Gastroesophageal sphincter (tissue), 4 donors: Measurements from ENCODE around the gene COL2A1. TPM values are rescaled to one million over a fixed set of nuclear protein-coding genes. Genes with fewer than 3 reads are reported as not detected.

Experiments
- ATAC-seq: fragments of 150-250 bp; one replicate; pipeline ENCODE4 v1.9.1; 2016; ENCODE audit warnings: mild to moderate bottlenecking, moderate library complexity
- H3K27ac ChIP-seq, 4 donors: fragments of 200-600 bp; sonication (generic) in 3 of 4; 1 replicate in 3 of 4; 2 replicates in 1 of 4; pipeline ENCODE4 v1.5.1; 2016 to 2019
- H3K27me3 ChIP-seq: fragments of 200-600 bp; sonication (generic); one replicate; pipeline ENCODE4 v1.5.1; 2019
- H3K36me3 ChIP-seq, 2 donors: fragments of 200-600 bp; sonication (generic); one replicate each; pipeline ENCODE4 v1.5.1; 2019; ENCODE audit warnings: control low read depth in 1 of 2
- H3K4me1 ChIP-seq, 3 donors: fragments of 200-600 bp; sonication (generic); 1 replicate in 2 of 3; 2 replicates in 1 of 3; pipeline ENCODE4 v1.5.1; 2016 to 2019; ENCODE audit warnings: control low read depth in 2 of 3
- H3K4me3 ChIP-seq, 2 donors: fragments of 200-600 bp; sonication (generic); one replicate each; pipeline ENCODE4 v1.5.1; 2019; ENCODE audit warnings: mild to moderate bottlenecking in 1 of 2, moderate library complexity in 1 of 2
- H3K9me3 ChIP-seq, 3 donors: fragments of 200-600 bp; sonication (generic); one replicate each; pipeline ENCODE4 v1.5.1; 2017 to 2019; ENCODE audit warnings: control low read depth in 2 of 3
- CTCF ChIP-seq, 4 experiments: fragments of 200-600 bp in 2 of 4; fragments of 450-650 bp in 2 of 4; sonication (generic) in 1 of 4; IDR thresholded peaks; one replicate each; pipeline ENCODE4 v1.5.1; 2017 to 2019; ENCODE audit warnings: antibody characterized with exemption in 4 of 4, mild to moderate bottlenecking in 2 of 4, moderate library complexity in 2 of 4
- EP300 ChIP-seq: sonication (generic); formaldehyde crosslinking; IDR thresholded peaks from one replicate; pipeline ENCODE4 v1.6.1; 2017; ENCODE audit warnings: antibody characterized with exemption, mild to moderate bottlenecking
- POLR2A ChIP-seq, 2 donors: fragments of 450-650 bp; IDR thresholded peaks; one replicate each; pipeline ENCODE4 v1.6.1; 2017; ENCODE audit warnings: antibody characterized with exemption in 2 of 2, mild to moderate bottlenecking in 2 of 2, moderate library complexity in 1 of 2
- POLR2AphosphoS5 ChIP-seq: sonication (generic); formaldehyde crosslinking; IDR thresholded peaks from one replicate; pipeline ENCODE4 v1.6.1; 2017; ENCODE audit warnings: antibody characterized with exemption
- WGBS, 2 donors: methylation state at CpG; one replicate each; pipeline ENCODE4 v1.1.5; 2018; ENCODE audit warnings: low coverage in 1 of 2; 5-methylcytosine and 5-hydroxymethylcytosine counted together
- total RNA-seq, 4 donors: library from RNA; depleted of rRNA; stranded (reverse); fragments of >200 nt; gene quantifications; one replicate each; pipeline ENCODE4 v1.1.0, GENCODE V29; 2016

COL2A1 gene
- total RNA-seq, 4 donors from 2014 or later: not detected

- no peak overlapping the region for H3K4me3 ChIP-seq
Observed at GRCh38 chr12:48034835-48035805, 30.8 kb upstream of the COL2A1 start.

GRCh38 chr12:48033451-48033850 lies 29.2 kb upstream of the COL2A1 start:
- 100% methylated on average over 1 of the region's 1 CpG for whole genome bisulfite sequencing, 2 donors
- ATAC-seq: no peak
- no peaks in the 10 kb centered on the region for H3K4me1 ChIP-seq
- peaks cover 28% of the 10 kb centered on the region for H3K27me3 ChIP-seq
- no peaks in the 10 kb centered on the region for H3K9me3 ChIP-seq
- no peak overlapping the region for H3K4me3 ChIP-seq
- H3K36me3 ChIP-seq: no peaks in the 10 kb centered on the region
- no peak for TF ChIP-seq EP300
- TF ChIP-seq POLR2A (IDR thresholded peaks at IDR 0.05): no peak
- no peak for TF ChIP-seq POLR2AphosphoS5
- no peak for TF ChIP-seq CTCF (IDR thresholded peaks at IDR 0.05)
- H3K27ac ChIP-seq: no peak overlapping the region

More at GRCh38 chr12:48034835-48035805, 30.8 kb upstream of the COL2A1 start:
- Histone ChIP-seq H3K9me3 (no peaks in the 10 kb centered on the region), H3K27ac (no peak overlapping the region), H3K27me3 (peaks cover 28% of the 10 kb centered on the region), H3K4me1 (no peaks in the 10 kb centered on the region), H3K36me3 (no peaks in the 10 kb centered on the region)
- no peak for ATAC-seq
- no peak for TF ChIP-seq CTCF (IDR thresholded peaks at IDR 0.05)
- TF ChIP-seq POLR2A (IDR thresholded peaks at IDR 0.05): no peak
- TF ChIP-seq EP300: no peak
- 87 to 88% methylated on average over 5 of the region's 8 CpGs for WGBS, 2 donors

GRCh38 chr12:48032597-48032996 lies 28.3 kb upstream of the COL2A1 start:
- TF ChIP-seq POLR2A (IDR thresholded peaks at IDR 0.05) (no peak), POLR2AphosphoS5 (no peak), CTCF (IDR thresholded peaks at IDR 0.05) (no peak)
- Histone ChIP-seq H3K27me3 (peaks cover 28% of the 10 kb centered on the region), H3K4me1 (no peaks in the 10 kb centered on the region), H3K36me3 (no peaks in the 10 kb centered on the region), H3K4me3 (no peak overlapping the region), H3K27ac (no peak overlapping the region), H3K9me3 (no peaks in the 10 kb centered on the region)
- ATAC-seq: no peak
- 90 to 100% methylated on average over 1 of the region's 1 CpG for WGBS, 2 donors

GRCh38 chr12:48031135-48031960 lies 27.1 kb upstream of the COL2A1 start:
- Histone ChIP-seq H3K4me1 (no peaks in the 10 kb centered on the region), H3K9me3 (no peaks in the 10 kb centered on the region), H3K4me3 (no peak overlapping the region), H3K36me3 (no peaks in the 10 kb centered on the region), H3K27ac (no peak overlapping the region), H3K27me3 (peaks cover 22% of the 10 kb centered on the region)
- TF ChIP-seq POLR2A (IDR thresholded peaks at IDR 0.05) (no peak), EP300 (no peak), CTCF (IDR thresholded peaks at IDR 0.05) (no peak), POLR2AphosphoS5 (no peak)
- ATAC-seq: no peak
- 85 to 100% methylated on average over 2 to 5 of the region's 12 CpGs for WGBS, 2 donors
